Measurements from ENCODE around the gene SEMA3C. TPM values are rescaled to one million over a fixed set of nuclear protein-coding genes. Genes with fewer than 3 reads are reported as not detected.

The SEMA3C gene
- 10 to 100 TPM; 52.4 to 74.6 (median 61.4) TPM for total RNA-seq (2021; fragmentation: NEBNext Ultra II Directional; extraction: Animal tissue kit (Norgen Biotek cat#: 25700))
- long read RNA-seq, full-length matches to known transcripts: 13 of 41 reads
- long read RNA-seq, partial matches to known transcripts: 12 of 41 reads
- long read RNA-seq, other reads (novel, unspliced or antisense): 16 of 41 reads

GRCh38 chr7:80918909-80919721 is at the start of gene SEMA3C:
TSS of gene SEMA3C (minus strand) at chr7:80919051. CDS start at chr7:80916781, 2,270 bp downstream.
- Mint-ChIP-seq H3K36me3 (ENCODE audit: low read depth) (peaks cover 28% of the 10 kb centered on the region), H3K27ac (peak within 1 kb of the TSS; percentile 79), H3K27me3 (ENCODE audit: insufficient read depth) (no peaks in the 10 kb centered on the region), H3K4me3 (peak within 1 kb of the TSS; percentile 96), H3K4me1 (ENCODE audit: low read depth) (peaks cover 63% of the 10 kb centered on the region), H3K9me3 (no peaks in the 10 kb centered on the region)
- TF ChIP-seq CTCF (IDR thresholded peaks at IDR 0.05): no peak; the same call in 1 of the 2 replicates
- DNase-seq: peak; percentile 95

- Mint-ChIP-seq H3K9me3 (no peaks in the 10 kb centered on the region), H3K27ac (no peak overlapping the region), H3K27me3 (ENCODE audit: insufficient read depth) (no peaks in the 10 kb centered on the region), H3K36me3 (ENCODE audit: low read depth) (no peaks in the 10 kb centered on the region), H3K4me3 (no peak overlapping the region), H3K4me1 (ENCODE audit: low read depth) (peaks cover 7% of the 10 kb centered on the region; the same call in 1 of the 2 replicates)
- DNase-seq: no peak
- no peak for TF ChIP-seq CTCF (IDR thresholded peaks at IDR 0.05)
These were observed 49.8 kb upstream of the SEMA3C start for GRCh38 chr7:80968606-80969005.

GRCh38 chr7:80967917-80968297 is 49.1 kb upstream of the SEMA3C start:
- Mint-ChIP-seq H3K27me3 (ENCODE audit: insufficient read depth) (no peaks in the 10 kb centered on the region), H3K4me3 (no peak overlapping the region), H3K27ac (no peak overlapping the region), H3K9me3 (no peaks in the 10 kb centered on the region), H3K4me1 (ENCODE audit: low read depth) (peaks cover 7% of the 10 kb centered on the region; the same call in 1 of the 2 replicates), H3K36me3 (ENCODE audit: low read depth) (no peaks in the 10 kb centered on the region)
- TF ChIP-seq CTCF (IDR thresholded peaks at IDR 0.05): no peak
- no peak for DNase-seq

GRCh38 chr7:80967071-80967916 is 48.4 kb upstream of the SEMA3C start:
- Mint-ChIP-seq H3K27me3 (ENCODE audit: insufficient read depth) (no peaks in the 10 kb centered on the region), H3K27ac (no peak overlapping the region), H3K9me3 (no peaks in the 10 kb centered on the region), H3K36me3 (ENCODE audit: low read depth) (no peaks in the 10 kb centered on the region), H3K4me3 (no peak overlapping the region), H3K4me1 (ENCODE audit: low read depth) (peaks cover 7% of the 10 kb centered on the region; the same call in 1 of the 2 replicates)
- DNase-seq: no peak
- no peak for TF ChIP-seq CTCF (IDR thresholded peaks at IDR 0.05)

- peak; percentile 44 for DNase-seq
- no peak for TF ChIP-seq CTCF (IDR thresholded peaks at IDR 0.05)
These were observed 41.5 kb upstream of the SEMA3C start for GRCh38 chr7:80960244-80960795.

More at GRCh38 chr7:80960244-80960795, 41.5 kb upstream of the SEMA3C start:
- no peaks in the 10 kb centered on the region for H3K9me3 Mint-ChIP-seq
- H3K36me3 Mint-ChIP-seq (ENCODE audit: low read depth): no peaks in the 10 kb centered on the region
- H3K27ac Mint-ChIP-seq: no peak overlapping the region
- H3K4me3 Mint-ChIP-seq: no peak overlapping the region
- peaks cover 32% of the 10 kb centered on the region for H3K4me1 Mint-ChIP-seq (ENCODE audit: low read depth)
- H3K27me3 Mint-ChIP-seq (ENCODE audit: insufficient read depth): no peaks in the 10 kb centered on the region

Data from HFFc6 (cell line).